Superior temporal gyrus (tissue), 1 donor: ENCODE data around the gene BTBD10.
A peak's percentile ranks its signal among the peaks of the same experiment; 100 is the strongest.
"Not testable (repeated sequence)": the region's sequence is repeated elsewhere in the genome, so short reads cannot be mapped to it uniquely, and the experiment has no call there.

Experiments used
- DNase-seq: peaks from one replicate; pipeline ENCODE4 v3.0.0-alpha.2; 2016; ENCODE audit errors: extremely low spot score

BTBD10 gene

GRCh38 chr11:13440100-13440855 is 22.7 kb downstream of the BTBD10 start:
- peak; percentile 87 for DNase-seq

- DNase-seq = no peak
Measured at GRCh38 chr11:13438291-13438690, 24.7 kb downstream of the BTBD10 start.

DNA sequence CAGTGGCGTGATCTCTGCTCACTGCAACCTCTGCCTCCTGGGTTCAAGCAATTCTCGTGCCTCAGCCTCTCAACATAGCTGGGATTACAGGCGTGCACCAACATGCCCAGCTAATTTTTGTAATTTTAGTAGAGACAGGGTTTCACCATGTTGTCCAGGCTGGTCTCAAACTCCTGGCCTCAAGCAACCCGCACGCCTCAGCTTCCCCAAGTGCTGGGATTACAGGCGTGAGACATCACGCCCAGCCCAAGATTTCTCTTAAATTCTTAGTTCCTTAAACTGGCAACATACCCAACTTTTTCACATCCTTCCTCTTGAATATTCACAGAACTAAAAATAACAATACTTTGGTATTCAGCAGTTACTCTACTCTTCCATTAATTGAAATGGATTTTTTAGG is 26.2 kb downstream of the BTBD10 start:
- not testable (repeated sequence) for DNase-seq

- no peak for DNase-seq
Measured at GRCh38 chr11:13434247-13435205, 28.5 kb downstream of the BTBD10 start.

DNA sequence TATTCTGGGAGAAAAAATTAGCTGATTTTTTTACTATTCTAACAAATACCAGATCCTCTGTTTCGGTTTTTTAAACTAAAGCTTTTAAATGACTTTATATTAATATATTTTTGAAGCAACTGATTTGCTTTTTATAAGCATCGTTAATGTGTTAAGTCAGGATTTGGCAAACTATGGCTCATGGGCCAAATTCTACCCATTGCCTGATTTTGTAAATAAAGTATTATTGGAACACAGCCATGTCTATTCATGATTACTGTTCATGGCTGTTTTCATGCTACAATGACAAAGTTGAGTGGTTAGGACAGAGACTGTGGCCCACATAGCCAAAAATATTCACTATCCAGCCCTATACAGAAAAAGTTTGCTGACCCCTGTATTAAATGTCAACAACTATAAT is 29.6 kb downstream of the BTBD10 start:
- no peak for DNase-seq

DNA sequence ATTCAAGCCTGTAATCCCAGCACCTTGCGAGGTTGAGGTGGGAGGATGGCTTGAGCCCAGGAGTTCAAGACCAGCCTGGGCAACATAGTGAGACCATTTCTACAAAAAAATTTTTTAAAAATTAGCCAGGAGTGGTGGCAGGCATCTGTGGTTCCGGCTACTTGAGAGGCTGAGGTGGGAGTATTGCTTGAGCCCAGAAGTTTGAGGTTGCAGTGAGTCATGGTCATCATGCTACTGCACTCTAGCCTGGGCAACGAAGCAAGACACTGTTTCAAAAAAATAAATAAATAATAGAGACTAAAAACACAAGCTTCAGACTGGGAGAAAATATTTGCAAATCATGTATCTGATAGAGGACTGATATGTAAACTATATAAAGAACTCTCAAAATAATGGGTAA is 33.2 kb downstream of the BTBD10 start:
- no peak for DNase-seq

DNA sequence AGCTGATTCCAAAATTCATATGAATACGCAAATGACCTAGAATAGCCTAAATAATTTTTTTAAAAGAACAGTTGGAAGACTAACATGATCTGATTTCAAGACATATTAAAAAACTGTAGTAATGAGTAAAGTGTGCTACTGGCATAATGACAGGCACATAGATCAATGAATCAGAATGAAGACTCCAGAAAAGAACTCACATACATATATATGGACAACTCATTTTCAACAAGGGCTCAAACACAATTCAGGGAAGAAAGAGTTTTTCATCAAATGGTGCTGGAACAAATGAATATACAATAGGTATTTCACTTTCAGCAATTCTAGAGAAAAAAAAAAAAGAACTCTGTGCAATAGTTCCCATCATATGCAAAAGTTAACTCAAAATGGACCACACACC is 33.7 kb downstream of the BTBD10 start:
- DNase-seq = no peak

DNA sequence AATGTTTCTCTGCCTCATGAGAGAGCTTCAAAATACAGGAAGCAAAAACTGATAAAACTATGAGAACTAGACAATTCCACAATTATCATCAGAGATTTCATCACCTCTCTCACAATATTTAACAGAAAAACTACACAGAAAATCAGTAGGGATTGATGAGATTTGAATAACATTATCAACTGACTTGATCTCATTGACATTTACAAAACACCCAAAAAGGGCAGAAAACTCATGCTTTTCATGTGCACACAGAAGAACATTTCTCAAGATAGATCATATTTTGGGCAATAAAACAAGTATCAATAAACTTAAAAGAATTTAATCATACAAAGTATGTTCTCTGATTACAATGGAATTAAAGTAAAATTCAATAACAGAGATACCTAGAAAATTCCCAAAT is 35.6 kb downstream of the BTBD10 start:
- DNase-seq = no peak

DNA sequence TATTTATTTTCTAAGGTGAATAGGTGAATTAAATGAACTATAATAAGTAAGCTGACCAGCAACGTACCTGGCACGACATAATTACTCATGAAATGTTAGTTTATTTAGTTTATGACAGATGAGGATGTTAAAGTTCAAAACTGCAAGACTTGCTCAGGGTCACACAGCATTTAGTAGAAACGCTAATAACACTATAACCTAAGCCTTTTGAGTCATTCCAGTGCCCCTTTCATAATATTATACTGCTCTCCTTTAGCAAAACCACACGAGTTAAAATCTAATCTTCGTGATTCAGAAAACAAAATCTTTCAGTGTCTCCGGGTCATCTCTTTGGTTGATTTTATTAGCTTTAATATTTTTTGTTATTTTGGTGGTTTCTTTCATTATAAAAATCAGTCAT is 39.6 kb downstream of the BTBD10 start:
- DNase-seq = no peak

- DNase-seq = no peak
Measured at GRCh38 chr11:13421561-13421960, 41.5 kb downstream of the BTBD10 start.

GRCh38 chr11:13415201-13415600 is 47.8 kb downstream of the BTBD10 start:
- DNase-seq = no peak

DNA sequence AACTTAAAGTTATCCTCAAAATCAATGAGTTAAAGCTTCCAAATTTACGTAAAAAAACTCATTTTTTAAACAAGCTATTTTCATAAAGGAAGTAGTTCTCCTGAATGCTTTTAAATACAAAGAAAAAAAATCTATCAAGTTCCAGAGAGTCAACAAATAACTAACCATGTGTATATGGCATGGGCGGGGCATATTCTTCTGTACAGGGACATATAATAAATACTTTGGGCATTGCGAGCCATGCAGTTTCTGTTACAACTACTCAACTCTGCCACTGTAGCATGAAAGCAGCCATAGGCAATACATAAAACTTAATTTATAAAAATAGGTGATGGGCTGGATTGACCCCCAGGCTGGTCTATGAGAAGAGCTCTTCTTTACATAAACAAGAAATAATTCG is 57.8 kb downstream of the BTBD10 start:
- DNase-seq = no peak

DNA sequence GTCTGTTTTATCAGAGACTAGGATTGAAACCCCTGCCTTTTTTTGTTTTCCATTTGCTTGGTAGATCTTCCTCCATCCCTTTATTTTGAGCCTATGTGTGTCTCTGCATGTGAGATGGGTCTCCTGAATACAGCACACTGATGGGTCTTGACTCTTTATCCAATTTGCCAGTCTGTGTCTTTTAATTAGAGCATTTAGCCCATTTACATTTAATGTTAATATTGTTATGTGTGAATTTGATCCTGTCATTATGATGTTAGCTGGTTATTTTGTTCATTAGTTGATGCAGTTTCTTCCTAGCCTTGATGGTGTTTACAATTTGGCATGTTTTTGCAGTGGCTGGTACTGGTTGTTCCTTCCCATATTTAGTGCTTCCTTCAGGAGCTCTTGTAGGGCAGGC is 64.7 kb downstream of the BTBD10 start:
- not testable (repeated sequence) for DNase-seq

GRCh38 chr11:13391217-13391616 is 71.8 kb downstream of the BTBD10 start:
- no peak for DNase-seq

DNA sequence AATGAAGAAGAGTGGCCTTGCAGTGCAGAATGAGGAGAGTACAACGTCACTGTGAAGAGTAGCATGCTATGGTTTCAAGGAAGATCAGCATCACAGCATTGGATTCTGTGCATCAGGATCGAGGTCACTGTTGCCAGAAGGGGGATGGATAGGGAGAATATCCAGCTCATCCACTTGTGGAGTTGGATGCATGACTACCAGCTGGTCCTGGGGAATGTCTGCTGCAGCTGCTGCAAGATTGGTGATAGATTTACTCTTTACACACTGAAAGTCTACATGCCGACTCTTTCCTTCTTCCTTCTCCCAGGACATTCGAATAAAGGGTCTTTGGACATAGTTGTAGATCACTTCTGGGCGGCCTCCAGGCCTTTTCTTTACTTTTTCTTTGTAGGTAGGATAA is 74.3 kb downstream of the BTBD10 start:
- no peak for DNase-seq

DNA sequence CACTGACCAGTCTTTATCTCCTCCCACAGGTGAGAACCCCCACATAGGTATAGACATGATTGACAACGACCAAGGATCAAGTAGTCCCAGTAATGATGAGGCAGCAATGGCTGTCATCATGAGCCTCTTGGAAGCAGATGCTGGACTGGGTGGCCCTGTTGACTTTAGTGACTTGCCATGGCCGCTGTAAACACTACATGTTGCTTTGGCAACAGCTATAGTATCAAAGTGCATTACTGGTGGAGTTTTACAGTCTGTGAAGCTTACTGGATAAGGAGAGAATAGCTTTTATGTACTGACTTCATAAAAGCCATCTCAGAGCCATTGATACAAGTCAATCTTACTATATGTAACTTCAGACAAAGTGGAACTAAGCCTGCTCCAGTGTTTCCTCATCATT is 76.5 kb downstream of the BTBD10 start:
- no peak for DNase-seq

DNA sequence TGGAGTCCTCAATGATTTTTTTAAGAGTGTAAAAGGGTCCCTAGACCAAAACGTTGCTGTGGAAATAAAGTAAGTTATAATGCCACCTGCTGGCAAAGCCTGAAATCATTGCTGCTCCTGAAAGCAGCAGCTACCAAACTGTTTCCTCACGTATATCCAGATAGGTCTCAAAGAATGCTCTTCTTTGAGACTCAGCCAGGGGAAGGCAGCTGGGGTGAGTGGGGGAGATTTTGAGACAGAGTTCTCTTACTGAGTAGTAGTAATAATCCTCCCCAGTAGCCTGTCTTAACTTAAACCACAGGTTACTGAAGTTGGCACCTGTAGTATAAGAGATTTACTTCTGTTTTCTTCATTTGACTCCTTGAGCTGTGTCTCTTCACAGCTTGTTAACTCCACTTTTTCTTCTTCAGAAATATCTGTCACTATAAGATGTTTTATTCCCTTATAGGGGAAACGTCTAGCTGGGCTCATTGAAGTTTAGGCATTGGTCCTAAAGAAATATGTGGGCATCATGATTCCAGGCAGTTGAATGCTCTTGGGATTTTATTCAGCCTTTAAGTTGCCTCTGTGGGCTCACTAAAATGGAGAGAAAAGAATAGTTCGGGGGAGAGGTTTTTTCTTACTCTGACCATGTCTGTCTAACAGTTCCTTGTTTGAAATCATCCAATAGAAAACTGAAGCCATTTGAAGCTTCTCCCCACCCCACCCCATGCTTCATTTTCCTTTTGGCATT is 77.9 kb downstream of the BTBD10 start:
- DNase-seq = peak; percentile 76

DNA sequence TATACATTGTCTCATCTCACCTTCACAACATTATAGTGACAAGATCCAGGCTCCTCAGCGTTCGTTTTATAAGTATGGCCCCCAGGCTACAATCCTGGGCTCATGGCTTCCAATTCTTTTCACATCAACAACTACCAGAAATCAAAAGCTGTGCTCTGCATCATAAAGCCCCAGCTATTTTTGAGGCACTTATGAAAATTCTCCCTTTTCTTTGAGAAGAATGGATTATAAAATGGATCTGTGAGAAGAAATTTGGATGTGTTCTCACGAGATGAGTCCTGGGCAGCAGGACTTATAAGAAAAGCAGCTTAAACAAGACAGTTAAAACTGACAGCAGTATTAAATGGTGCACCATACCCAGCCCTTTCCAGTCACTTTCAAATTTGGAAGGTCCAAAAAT is 80.3 kb downstream of the BTBD10 start:
- DNase-seq = no peak

DNA sequence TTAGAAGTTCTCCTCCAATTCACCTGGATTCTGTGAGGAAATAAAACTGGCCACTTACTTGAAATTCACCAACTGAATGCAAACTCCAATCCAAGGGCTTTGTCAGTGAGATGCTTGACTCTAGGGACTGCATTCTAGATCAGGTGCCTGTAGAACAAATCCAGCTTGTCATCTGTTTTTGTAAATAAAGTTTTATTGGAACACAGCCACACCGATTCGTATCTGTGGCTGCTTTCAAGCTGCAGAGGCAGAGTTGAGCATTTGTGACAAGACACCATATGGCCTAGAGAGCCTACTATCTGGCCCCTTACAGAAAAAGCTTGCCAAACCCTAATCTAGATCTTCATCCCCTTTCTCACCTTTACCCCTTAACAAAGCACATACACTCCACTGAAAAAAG is 82.3 kb downstream of the BTBD10 start:
- DNase-seq = no peak

GRCh38 chr11:13378316-13378715 is 84.7 kb downstream of the BTBD10 start:
- DNase-seq = no peak

GRCh38 chr11:13376838-13377237 is 86.2 kb downstream of the BTBD10 start:
- no peak for DNase-seq

- no peak for DNase-seq
Measured at GRCh38 chr11:13376402-13376801, 86.6 kb downstream of the BTBD10 start.
